Chondrocyte (in vitro differentiated cells): ENCODE results near the gene GRID2. TPM values are rescaled to one million over a fixed set of nuclear protein-coding genes. Genes with fewer than 3 reads are reported as not detected.

ENCODE experiments used
- DNase-seq: peaks from one replicate; pipeline ENCODE4 v3.0.0; 2021; ENCODE audit warnings: mixed read lengths, low spot score
- H3K27ac Mint-ChIP-seq: one replicate; pipeline ENCODE4 v1.8.0; 2021; ENCODE audit warnings: mild to moderate bottlenecking, moderate library complexity, mixed read lengths; ENCODE audit not compliant: unreplicated experiment
- H3K27me3 Mint-ChIP-seq: 2 replicates; pipeline ENCODE4 v1.8.0; 2021; ENCODE audit warnings: low read depth, mixed read lengths
- H3K36me3 Mint-ChIP-seq: 2 replicates; pipeline ENCODE4 v1.8.0; 2021; ENCODE audit warnings: low read depth, mixed read lengths
- H3K4me1 Mint-ChIP-seq: 2 replicates; pipeline ENCODE4 v1.8.0; 2021; ENCODE audit warnings: low read depth, mild to moderate bottlenecking, mixed read lengths
- H3K4me3 Mint-ChIP-seq: one replicate; pipeline ENCODE4 v1.8.0; 2021; ENCODE audit warnings: mild to moderate bottlenecking, moderate library complexity, mixed read lengths; ENCODE audit not compliant: unreplicated experiment
- H3K9me3 Mint-ChIP-seq: 2 replicates; pipeline ENCODE4 v1.8.0; 2021; ENCODE audit warnings: low read depth, mixed read lengths
- CTCF ChIP-seq: fragments of 200-600 bp; sonication (generic); IDR thresholded peaks from 2 replicates; pipeline ENCODE4 v1.5.0; 2021; ENCODE audit warnings: antibody characterized with exemption, mild to moderate bottlenecking, moderate library complexity
- total RNA-seq: library from RNA; stranded (reverse); gene quantifications from 3 replicates; pipeline ENCODE4 v1.2.1, GENCODE V29; 2021

The GRID2 gene
- total RNA-seq, 1 donor from 2014 or later = not detected

GRCh38 chr4:93461541-93461940 is 1157.8 kb downstream of the GRID2 start:
- Mint-ChIP-seq H3K4me3 (no peak overlapping the region), H3K36me3 (no peaks in the 10 kb centered on the region), H3K9me3 (no peaks in the 10 kb centered on the region), H3K27ac (no peak overlapping the region), H3K27me3 (peaks cover 6% of the 10 kb centered on the region), H3K4me1 (no peaks in the 10 kb centered on the region)
- no peak for DNase-seq
- no peak for TF ChIP-seq CTCF

GRCh38 chr4:93466446-93466845 is 1162.7 kb downstream of the GRID2 start:
- no peaks in the 10 kb centered on the region for H3K9me3 Mint-ChIP-seq
- H3K36me3 Mint-ChIP-seq = no peaks in the 10 kb centered on the region
- H3K4me3 Mint-ChIP-seq = no peak overlapping the region
- DNase-seq = no peak
- no peak overlapping the region for H3K27ac Mint-ChIP-seq
- H3K27me3 Mint-ChIP-seq = peaks cover 6% of the 10 kb centered on the region
- H3K4me1 Mint-ChIP-seq = no peaks in the 10 kb centered on the region
- no peak for TF ChIP-seq CTCF

- Mint-ChIP-seq H3K4me3 (no peak overlapping the region), H3K27me3 (peaks cover 6% of the 10 kb centered on the region), H3K27ac (no peak overlapping the region), H3K4me1 (no peaks in the 10 kb centered on the region), H3K9me3 (no peaks in the 10 kb centered on the region), H3K36me3 (no peaks in the 10 kb centered on the region)
- DNase-seq = no peak
- TF ChIP-seq CTCF = no peak
Measured at GRCh38 chr4:93467484-93468155, 1163.9 kb downstream of the GRID2 start.

- no peaks in the 10 kb centered on the region for H3K9me3 Mint-ChIP-seq
- no peak overlapping the region for H3K27ac Mint-ChIP-seq
- no peaks in the 10 kb centered on the region for H3K4me1 Mint-ChIP-seq
- no peaks in the 10 kb centered on the region for H3K36me3 Mint-ChIP-seq
- no peak overlapping the region for H3K4me3 Mint-ChIP-seq
- no peak for TF ChIP-seq CTCF
- H3K27me3 Mint-ChIP-seq = peaks cover 6% of the 10 kb centered on the region
- DNase-seq = no peak
Measured at GRCh38 chr4:93469560-93469959, 1165.8 kb downstream of the GRID2 start.

- Mint-ChIP-seq H3K4me1 (no peaks in the 10 kb centered on the region), H3K4me3 (no peak overlapping the region), H3K9me3 (no peaks in the 10 kb centered on the region), H3K36me3 (no peaks in the 10 kb centered on the region), H3K27me3 (no peaks in the 10 kb centered on the region), H3K27ac (no peak overlapping the region)
- DNase-seq = no peak
- TF ChIP-seq CTCF = no peak
Measured at GRCh38 chr4:93475730-93476129, 1172.0 kb downstream of the GRID2 start.
